Heart right ventricle (tissue), 16 donors: ENCODE measurements around the gene KRTAP1-3. TPM values are rescaled to one million over a fixed set of nuclear protein-coding genes. Genes with fewer than 3 reads are reported as not detected.

Experiments used
- ATAC-seq, 8 donors: fragments of 200-7000 bp; cut with Tn5 transposase; one replicate each; pipeline ENCODE4 v1.9.1; 2020; ENCODE audit warnings: mild to moderate bottlenecking in 8 of 8, moderate library complexity in 8 of 8, moderate number of reproducible peaks in 1 of 8
- DNase-seq, 2 donors: peaks; one replicate each; pipeline ENCODE4 v3.0.0-alpha.2; 2020
- H3K27ac ChIP-seq, 10 donors: fragments of 200-600 bp; sonication (generic) in 2 of 10; one replicate each; pipeline versions ENCODE4 v1.5.0 to v1.8.0; 2020 to 2022; ENCODE audit warnings: mild to moderate bottlenecking in 3 of 10
- H3K27me3 ChIP-seq, 7 donors: fragments of 200-600 bp; one replicate each; pipeline ENCODE4 v1.8.0; 2021 to 2022; ENCODE audit warnings: mild to moderate bottlenecking in 2 of 7
- H3K36me3 ChIP-seq, 9 donors: fragments of 200-600 bp; sonication (generic) in 1 of 9; one replicate each; pipeline versions ENCODE4 v1.5.0 to v1.8.0; 2020 to 2022; ENCODE audit warnings: mild to moderate bottlenecking in 2 of 9
- H3K4me1 ChIP-seq, 9 donors: fragments of 200-600 bp; sonication (generic) in 1 of 9; one replicate each; pipeline versions ENCODE4 v1.5.0 to v1.8.0; 2020 to 2022; ENCODE audit warnings: mild to moderate bottlenecking in 4 of 9
- H3K4me3 ChIP-seq, 10 donors: fragments of 200-600 bp; sonication (generic) in 2 of 10; one replicate each; pipeline versions ENCODE4 v1.5.0 to v1.8.0; 2020 to 2022; ENCODE audit warnings: mild to moderate bottlenecking in 7 of 10, moderate library complexity in 2 of 10
- H3K9me3 ChIP-seq, 11 donors: fragments of 200-600 bp in 10 of 11; sonication (generic) in 2 of 11; one replicate each; pipeline versions ENCODE4 v1.5.0 to v1.8.0; 2013 to 2022; ENCODE audit warnings: mild to moderate bottlenecking in 2 of 11, control low read depth in 1 of 11, moderate library complexity in 1 of 11
- CTCF ChIP-seq, 9 donors: fragments of 200-600 bp; sonication (generic) in 2 of 9; IDR thresholded peaks; one replicate each; pipeline versions ENCODE4 v1.5.0 to v1.8.0; 2021 to 2022; ENCODE audit warnings: antibody characterized with exemption in 9 of 9, mild to moderate bottlenecking in 5 of 9, moderate library complexity in 1 of 9
- WGBS, 2 donors: extraction: QIAGEN DNeasy Blood & Tissue Kit; methylation state at CpG; one replicate each; pipeline ENCODE4 v1.1.7; 2013; ENCODE audit warnings: inconsistent platforms in 1 of 2; 5-methylcytosine and 5-hydroxymethylcytosine counted together
- intact Hi-C, 10 donors: fragments of 100-400 bp; cut with DNase I; formaldehyde crosslinking; loops; one replicate each; pipeline versions ENCODE4 v1.11.1 to v1.14.2; 2022
- polyA plus RNA-seq, 2 donors: library from polyadenylated mRNA; stranded (reverse); fragments of 200-250 nt; gene quantifications; one replicate each; pipeline ENCODE4 v1.2.3, GENCODE V29; 2013
- total RNA-seq, 10 donors: library from RNA; stranded (reverse); fragmentation: NEBNext Ultra II Directional in 3 of 10; extraction: Animal tissue kit (Norgen Biotek cat#: 25700) in 3 of 10; gene quantifications; one replicate each; pipeline versions ENCODE4 v1.2.1 to v1.2.4, GENCODE V29; 2021 to 2023
- donor health status: Arrhythmogenic right ventricular cardiomyopathy.
- donor health status: ischemic (EF 13 %, LVEDD 7.1; RV severe dilation, severe dysfunction).
- donor health status: healthy with polysubstance abuse.
- donor health status: DM: no; HTN: yes; CAD: no.
- donor health status: DM: no; HTN: no; CAD: no.
- donor health status: ischemic (EF 25% LVEDD 6.9; RV normal size, moderate dysfunction).
- donor health status: ischemic (EF 25% LVEDD 5.7; RV mildly dilated, moderate dysfunction).
- donor health status: healthy.
- donor health status: DM: yes; HTN: yes; CAD: no.
- donor health status: Ischemic cardiomyopathy.
- donor health status: ischemic (EF 35%, LVEDD 5.7; RV mildly dilated, moderate dysfunction).
- donor health status: nonischemic (EF 11% LVEDD 7.7; RV severe dilation, severe dysfunction).
- donor health status: DM: yes; HTN: yes; CAD: no.
- donor health status: PGD.
- donor health status: ischemic (EF 29% LVEDD 5.4; RV normal size, mild dysfunction).
- donor health status: nonischemic (EF 23%, LVEDD 6.1; RV moderate dilation, normal function).

Gene KRTAP1-3
- total and polyA plus RNA-seq, 12 donors, result not detected

- H3K9me3 ChIP-seq, result peaks cover 0 to 10% (median 0%) of the 10 kb centered on the region in 11 donors
- no peak for TF ChIP-seq CTCF (IDR thresholded peaks at IDR 0.05)
- peaks cover 0 to 7% (median 0%) of the 10 kb centered on the region in 7 donors for H3K27me3 ChIP-seq
- H3K4me1 ChIP-seq, result no peaks in the 10 kb centered on the region
- ATAC-seq (no peak), DNase-seq (no peak)
- no peaks in the 10 kb centered on the region for H3K36me3 ChIP-seq
- no peak overlapping the region for H3K4me3 ChIP-seq
- intact Hi-C loops, result no loop called here
- H3K27ac ChIP-seq, result no peak overlapping the region
Observed at GRCh38 chr17:41020336-41020735, 14.3 kb downstream of the KRTAP1-3 start.

GRCh38 chr17:41019415-41019814 is 15.3 kb downstream of the KRTAP1-3 start:
- Histone ChIP-seq H3K36me3 (no peaks in the 10 kb centered on the region), H3K27me3 (peaks cover 0 to 7% (median 0%) of the 10 kb centered on the region in 7 donors), H3K4me3 (no peak overlapping the region), H3K9me3 (peaks cover 0 to 10% (median 0%) of the 10 kb centered on the region in 11 donors), H3K4me1 (no peaks in the 10 kb centered on the region), H3K27ac (no peak overlapping the region)
- TF ChIP-seq CTCF (IDR thresholded peaks at IDR 0.05), result no peak
- 94 to 95% methylated on average over 3 of the region's 3 CpGs for WGBS, 2 donors
- intact Hi-C loops, result no loop called here
- DNase-seq, result no peak
- ATAC-seq, result no peak

- H3K9me3 ChIP-seq, result peaks cover 0 to 10% (median 0%) of the 10 kb centered on the region in 11 donors
- no peak overlapping the region for H3K4me3 ChIP-seq
- no peak for DNase-seq
- WGBS, 2 donors, result 72 to 73% methylated on average over 3 of the region's 3 CpGs
- no peak for TF ChIP-seq CTCF (IDR thresholded peaks at IDR 0.05)
- no peaks in the 10 kb centered on the region for H3K36me3 ChIP-seq
- ATAC-seq, result no peak
- peaks cover 0 to 2% (median 0%) of the 10 kb centered on the region in 9 donors for H3K4me1 ChIP-seq
- H3K27me3 ChIP-seq, result peaks cover 0 to 7% (median 0%) of the 10 kb centered on the region in 7 donors
- no peak overlapping the region for H3K27ac ChIP-seq
- intact Hi-C loops, result no loop called here
Observed at GRCh38 chr17:41018541-41018940, 16.1 kb downstream of the KRTAP1-3 start.

GRCh38 chr17:41016578-41017215 is 18.0 kb downstream of the KRTAP1-3 start:
- 78 to 83% methylated on average over 13 of the region's 13 CpGs for WGBS, 2 donors
- no peak for TF ChIP-seq CTCF (IDR thresholded peaks at IDR 0.05)
- Histone ChIP-seq H3K36me3 (no peaks in the 10 kb centered on the region), H3K4me3 (no peak overlapping the region), H3K27me3 (peaks cover 0 to 7% (median 0%) of the 10 kb centered on the region in 7 donors), H3K9me3 (peaks cover 0 to 8% (median 0%) of the 10 kb centered on the region in 11 donors), H3K4me1 (peaks cover 0 to 5% (median 0%) of the 10 kb centered on the region in 9 donors), H3K27ac (no peak overlapping the region)
- DNase-seq (no peak), ATAC-seq (no peak)
- intact Hi-C loops, result no loop called here
